ENCODE results near the gene CDKN2B. TPM values are rescaled to one million over a fixed set of nuclear protein-coding genes. Genes with fewer than 3 reads are reported as not detected.

The CDKN2B gene
- total and polyA plus RNA-seq, 2 of the 13 experiments (the other 11 are each of a cell fraction or from before 2014, with no cell fraction given), result 1.4 to 1.5 TPM

DNA sequence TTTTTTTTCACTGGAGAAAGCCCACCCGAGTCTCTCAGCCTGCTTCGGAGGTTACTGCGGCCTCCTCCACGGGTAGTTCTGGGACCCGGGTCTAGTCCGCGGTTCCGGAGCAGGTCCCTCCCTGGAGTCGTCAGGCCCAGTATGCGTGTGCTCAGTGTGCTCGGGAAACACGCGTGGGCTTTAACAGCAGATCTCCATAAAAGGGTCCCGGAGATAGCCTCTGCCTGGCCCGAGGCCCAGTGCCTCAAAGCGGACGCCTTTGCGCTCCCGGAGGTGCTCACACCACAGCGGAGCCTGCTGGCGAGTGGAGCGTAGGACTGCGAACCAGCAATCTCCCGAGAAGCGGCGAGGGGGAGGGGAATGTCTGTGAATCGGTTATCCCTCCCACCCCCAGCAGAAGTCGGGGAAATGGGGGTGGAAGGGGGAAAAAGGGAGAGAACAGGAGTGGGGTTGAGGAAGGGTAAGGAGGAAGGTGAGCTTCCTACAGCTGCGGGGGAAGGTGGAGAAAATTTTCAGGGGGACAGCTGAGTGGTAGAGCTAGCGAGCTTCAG is 43.6 kb downstream of the CDKN2B start (continued):
- TF ChIP-seq, protein P1, sequence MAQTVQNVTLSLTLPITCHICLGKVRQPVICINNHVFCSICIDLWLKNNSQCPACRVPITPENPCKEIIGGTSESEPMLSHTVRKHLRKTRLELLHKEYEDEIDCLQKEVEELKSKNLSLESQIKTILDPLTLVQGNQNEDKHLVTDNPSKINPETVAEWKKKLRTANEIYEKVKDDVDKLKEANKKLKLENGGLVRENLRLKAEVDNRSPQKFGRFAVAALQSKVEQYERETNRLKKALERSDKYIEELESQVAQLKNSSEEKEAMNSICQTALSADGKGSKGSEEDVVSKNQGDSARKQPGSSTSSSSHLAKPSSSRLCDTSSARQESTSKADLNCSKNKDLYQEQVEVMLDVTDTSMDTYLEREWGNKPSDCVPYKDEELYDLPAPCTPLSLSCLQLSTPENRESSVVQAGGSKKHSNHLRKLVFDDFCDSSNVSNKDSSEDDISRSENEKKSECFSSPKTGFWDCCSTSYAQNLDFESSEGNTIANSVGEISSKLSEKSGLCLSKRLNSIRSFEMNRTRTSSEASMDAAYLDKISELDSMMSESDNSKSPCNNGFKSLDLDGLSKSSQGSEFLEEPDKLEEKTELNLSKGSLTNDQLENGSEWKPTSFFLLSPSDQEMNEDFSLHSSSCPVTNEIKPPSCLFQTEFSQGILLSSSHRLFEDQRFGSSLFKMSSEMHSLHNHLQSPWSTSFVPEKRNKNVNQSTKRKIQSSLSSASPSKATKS (CRISPR knock-in tag; IDR thresholded peaks at IDR 0.05), result no peak
- TF ChIP-seq, protein P2, sequence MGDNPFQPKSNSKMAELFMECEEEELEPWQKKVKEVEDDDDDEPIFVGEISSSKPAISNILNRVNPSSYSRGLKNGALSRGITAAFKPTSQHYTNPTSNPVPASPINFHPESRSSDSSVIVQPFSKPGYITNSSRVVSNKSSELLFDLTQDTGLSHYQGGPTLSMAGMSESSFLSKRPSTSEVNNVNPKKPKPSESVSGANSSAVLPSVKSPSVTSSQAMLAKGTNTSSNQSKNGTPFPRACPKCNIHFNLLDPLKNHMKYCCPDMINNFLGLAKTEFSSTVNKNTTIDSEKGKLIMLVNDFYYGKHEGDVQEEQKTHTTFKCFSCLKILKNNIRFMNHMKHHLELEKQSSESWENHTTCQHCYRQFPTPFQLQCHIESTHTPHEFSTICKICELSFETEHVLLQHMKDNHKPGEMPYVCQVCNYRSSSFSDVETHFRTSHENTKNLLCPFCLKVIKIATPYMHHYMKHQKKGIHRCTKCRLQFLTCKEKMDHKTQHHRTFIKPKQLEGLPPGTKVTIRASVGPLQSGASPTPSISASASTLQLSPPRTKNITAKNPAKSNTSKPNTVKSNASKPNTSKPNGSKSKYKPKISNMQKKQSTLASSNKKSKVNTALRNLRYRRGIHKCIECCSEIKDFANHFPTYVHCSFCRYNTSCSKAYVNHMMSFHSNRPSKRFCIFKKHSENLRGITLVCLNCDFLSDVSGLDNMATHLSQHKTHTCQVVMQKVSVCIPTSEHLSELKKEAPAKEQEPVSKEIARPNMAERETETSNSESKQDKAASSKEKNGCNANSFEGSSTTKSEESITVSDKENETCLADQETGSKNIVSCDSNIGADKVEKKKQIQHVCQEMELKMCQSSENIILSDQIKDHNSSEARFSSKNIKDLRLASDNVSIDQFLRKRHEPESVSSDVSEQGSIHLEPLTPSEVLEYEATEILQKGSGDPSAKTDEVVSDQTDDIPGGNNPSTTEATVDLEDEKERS (CRISPR knock-in tag; IDR thresholded peaks at IDR 0.05), result no peak
- no peak for TF ChIP-seq CREM (IDR thresholded peaks at IDR 0.05)
- no peak for TF ChIP-seq CREM (CRISPR knock-in tag; IDR thresholded peaks at IDR 0.05)
- TF ChIP-seq DNMT3B (CRISPR knock-in tag; conservative IDR thresholded peaks at IDR 0.05), result no peak
- no peak for TF ChIP-seq ZNF570 (CRISPR knock-in tag; IDR thresholded peaks at IDR 0.05; ENCODE audit: borderline replicate concordance)
- no peak for TF ChIP-seq PPARG (CRISPR knock-in tag; conservative IDR thresholded peaks at IDR 0.05)
- TF ChIP-seq, protein P3, sequence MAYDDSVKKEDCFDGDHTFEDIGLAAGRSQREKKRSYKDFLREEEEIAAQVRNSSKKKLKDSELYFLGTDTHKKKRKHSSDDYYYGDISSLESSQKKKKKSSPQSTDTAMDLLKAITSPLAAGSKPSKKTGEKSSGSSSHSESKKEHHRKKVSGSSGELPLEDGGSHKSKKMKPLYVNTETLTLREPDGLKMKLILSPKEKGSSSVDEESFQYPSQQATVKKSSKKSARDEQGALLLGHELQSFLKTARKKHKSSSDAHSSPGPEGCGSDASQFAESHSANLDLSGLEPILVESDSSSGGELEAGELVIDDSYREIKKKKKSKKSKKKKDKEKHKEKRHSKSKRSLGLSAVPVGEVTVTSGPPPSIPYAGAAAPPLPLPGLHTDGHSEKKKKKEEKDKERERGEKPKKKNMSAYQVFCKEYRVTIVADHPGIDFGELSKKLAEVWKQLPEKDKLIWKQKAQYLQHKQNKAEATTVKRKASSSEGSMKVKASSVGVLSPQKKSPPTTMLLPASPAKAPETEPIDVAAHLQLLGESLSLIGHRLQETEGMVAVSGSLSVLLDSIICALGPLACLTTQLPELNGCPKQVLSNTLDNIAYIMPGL (CRISPR knock-in tag; IDR thresholded peaks at IDR 0.05; ENCODE audit: borderline replicate concordance in 1 of 2, low read depth in 1 of 2), result peak; percentile 52 to 83; a peak in 3 of 4 replicates
- TF ChIP-seq MED13 (CRISPR knock-in tag; IDR thresholded peaks at IDR 0.05), result no peak
- TF ChIP-seq, protein P4, sequence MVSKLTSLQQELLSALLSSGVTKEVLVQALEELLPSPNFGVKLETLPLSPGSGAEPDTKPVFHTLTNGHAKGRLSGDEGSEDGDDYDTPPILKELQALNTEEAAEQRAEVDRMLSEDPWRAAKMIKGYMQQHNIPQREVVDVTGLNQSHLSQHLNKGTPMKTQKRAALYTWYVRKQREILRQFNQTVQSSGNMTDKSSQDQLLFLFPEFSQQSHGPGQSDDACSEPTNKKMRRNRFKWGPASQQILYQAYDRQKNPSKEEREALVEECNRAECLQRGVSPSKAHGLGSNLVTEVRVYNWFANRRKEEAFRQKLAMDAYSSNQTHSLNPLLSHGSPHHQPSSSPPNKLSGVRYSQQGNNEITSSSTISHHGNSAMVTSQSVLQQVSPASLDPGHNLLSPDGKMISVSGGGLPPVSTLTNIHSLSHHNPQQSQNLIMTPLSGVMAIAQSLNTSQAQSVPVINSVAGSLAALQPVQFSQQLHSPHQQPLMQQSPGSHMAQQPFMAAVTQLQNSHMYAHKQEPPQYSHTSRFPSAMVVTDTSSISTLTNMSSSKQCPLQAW (CRISPR knock-in tag; IDR thresholded peaks at IDR 0.05), result no peak
- TF ChIP-seq ZNF3 (CRISPR knock-in tag; IDR thresholded peaks at IDR 0.05), result no peak
- TF ChIP-seq RFXAP (CRISPR knock-in tag; IDR thresholded peaks at IDR 0.05; ENCODE audit: borderline replicate concordance), result no peak
- TF ChIP-seq, protein P5, sequence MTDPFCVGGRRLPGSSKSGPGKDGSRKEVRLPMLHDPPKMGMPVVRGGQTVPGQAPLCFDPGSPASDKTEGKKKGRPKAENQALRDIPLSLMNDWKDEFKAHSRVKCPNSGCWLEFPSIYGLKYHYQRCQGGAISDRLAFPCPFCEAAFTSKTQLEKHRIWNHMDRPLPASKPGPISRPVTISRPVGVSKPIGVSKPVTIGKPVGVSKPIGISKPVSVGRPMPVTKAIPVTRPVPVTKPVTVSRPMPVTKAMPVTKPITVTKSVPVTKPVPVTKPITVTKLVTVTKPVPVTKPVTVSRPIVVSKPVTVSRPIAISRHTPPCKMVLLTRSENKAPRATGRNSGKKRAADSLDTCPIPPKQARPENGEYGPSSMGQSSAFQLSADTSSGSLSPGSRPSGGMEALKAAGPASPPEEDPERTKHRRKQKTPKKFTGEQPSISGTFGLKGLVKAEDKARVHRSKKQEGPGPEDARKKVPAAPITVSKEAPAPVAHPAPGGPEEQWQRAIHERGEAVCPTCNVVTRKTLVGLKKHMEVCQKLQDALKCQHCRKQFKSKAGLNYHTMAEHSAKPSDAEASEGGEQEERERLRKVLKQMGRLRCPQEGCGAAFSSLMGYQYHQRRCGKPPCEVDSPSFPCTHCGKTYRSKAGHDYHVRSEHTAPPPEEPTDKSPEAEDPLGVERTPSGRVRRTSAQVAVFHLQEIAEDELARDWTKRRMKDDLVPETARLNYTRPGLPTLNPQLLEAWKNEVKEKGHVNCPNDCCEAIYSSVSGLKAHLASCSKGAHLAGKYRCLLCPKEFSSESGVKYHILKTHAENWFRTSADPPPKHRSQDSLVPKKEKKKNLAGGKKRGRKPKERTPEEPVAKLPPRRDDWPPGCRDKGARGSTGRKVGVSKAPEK (CRISPR knock-in tag; IDR thresholded peaks at IDR 0.05; ENCODE audit: borderline replicate concordance), result no peak
- peak; percentile 66 for TF ChIP-seq PCBP2 (optimal IDR thresholded peaks at IDR 0.05; ENCODE audit: low read depth, low read length, poor library complexity, severe bottlenecking)
